ENCODE measurements around the gene RXFP2.

RXFP2 gene

DNA sequence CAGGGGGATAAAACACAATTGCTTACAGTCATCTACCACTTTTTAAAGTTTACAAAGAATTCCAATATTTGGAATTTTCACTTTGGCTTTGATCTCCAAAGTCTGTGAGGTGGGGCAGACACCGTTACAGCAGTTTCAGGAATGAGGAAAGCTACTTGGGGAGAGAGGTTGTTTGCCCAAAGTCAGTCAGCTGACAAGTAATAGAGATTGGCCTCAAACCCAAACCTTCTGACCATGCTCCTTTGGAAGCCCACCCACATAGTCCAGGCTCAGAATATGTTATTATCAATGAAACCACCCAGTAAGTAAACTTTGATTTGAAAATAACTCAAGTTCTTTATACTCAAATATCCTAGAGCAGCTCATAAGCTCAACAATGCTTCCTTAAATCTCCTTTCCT is 29.0 kb downstream of the RXFP2 start:
- no peak for DNase-seq

DNA sequence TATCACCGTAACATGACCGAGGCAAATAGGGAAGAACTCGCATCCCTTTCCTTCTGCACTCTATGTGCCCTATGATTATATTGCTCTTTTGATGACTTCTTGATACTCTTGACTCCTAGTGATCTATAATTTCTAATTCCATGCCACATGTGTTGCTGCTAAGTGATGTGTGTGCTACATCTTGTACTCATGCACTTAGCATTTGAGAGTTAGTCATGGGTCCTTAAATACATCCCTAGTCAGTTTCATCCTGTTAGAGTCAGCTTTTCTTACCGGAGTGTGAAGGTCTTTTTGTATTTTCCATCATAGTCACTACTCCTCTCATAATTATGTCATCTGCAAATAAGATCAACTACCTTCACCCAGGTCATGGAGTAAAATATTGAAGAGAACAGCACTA is 30.2 kb downstream of the RXFP2 start:
- DNase-seq: no peak

DNA sequence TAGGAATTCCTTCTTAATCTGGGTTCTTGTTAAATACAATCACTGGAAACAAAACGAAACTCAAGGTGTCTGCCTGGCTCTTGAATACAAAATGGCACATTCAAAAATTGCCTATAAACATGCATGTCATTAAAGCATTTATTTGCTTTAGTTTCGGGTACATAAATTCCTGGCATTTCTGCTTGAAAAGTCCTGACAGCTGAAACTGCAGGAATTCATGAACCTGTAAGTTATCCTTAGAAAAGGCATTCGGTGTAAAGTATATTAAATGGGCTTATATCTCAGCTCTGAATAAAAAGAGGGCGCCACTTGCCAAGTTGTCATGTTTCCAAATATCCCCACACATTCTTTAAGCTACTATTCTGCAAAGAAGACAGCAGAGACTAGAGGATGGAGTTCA is 32.9 kb downstream of the RXFP2 start:
- DNase-seq: no peak

DNA sequence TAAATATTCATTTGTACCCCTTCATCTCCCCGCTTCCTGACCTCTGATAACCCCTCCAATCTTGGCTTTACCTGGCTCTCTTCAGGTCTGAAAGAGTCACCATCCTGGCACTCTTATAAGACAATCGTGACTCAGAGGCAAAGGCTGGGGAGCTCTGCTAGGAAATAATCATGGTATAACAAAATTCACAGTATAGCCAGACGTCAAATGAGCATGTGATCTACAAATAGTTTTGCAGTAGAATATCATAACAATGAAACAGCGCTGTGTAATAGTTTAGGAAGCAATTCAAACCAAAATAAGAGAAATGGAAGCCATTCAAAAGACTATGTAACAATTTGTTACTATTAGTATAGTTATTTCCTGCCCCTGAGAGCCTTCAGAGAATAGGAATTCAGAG is 34.2 kb downstream of the RXFP2 start:
- DNase-seq: no peak

DNA sequence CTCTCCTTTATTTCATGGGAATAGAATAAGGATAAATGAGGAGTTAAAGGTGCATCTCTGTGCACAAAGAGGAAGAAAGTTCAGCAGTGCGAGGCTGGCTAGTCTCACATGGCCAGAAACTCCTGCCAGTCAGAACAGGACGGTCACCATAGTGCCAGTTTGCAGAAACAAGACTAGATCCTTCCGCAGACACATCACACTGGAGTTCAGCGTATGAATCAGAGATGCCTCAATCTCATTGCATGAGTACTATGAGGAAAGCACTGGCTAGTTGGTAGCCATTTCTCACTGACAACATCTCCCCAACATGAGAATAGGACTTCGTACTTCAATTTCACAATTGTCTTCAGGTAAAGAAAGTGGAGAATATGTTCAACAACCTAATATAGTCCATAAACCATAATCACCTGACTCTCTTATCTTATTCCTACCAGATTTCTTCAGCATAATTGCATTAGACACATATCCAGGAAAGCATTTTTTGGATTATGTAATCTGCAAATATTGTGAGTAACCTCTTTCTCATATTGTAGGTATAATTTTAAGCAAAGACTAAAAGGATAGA is 34.9 kb downstream of the RXFP2 start:
- DNase-seq: no peak

DNA sequence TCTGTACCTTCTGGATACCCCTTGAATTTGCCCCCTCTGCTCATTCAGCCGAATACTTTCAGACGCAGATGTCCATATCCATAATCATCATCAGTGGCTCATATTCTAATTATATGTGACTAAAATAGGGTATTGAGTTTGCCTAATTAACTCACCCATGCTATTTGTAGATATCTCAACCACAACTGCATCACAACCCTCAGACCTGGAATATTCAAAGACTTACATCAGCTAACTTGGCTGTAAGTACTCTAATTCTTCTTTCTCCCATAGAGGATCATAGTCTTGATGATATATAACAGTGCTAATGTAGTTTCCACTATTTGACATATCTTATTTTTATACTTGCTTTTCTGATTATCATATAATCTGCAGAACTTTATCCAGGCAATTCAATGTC is 35.8 kb downstream of the RXFP2 start:
- no peak for DNase-seq

DNA sequence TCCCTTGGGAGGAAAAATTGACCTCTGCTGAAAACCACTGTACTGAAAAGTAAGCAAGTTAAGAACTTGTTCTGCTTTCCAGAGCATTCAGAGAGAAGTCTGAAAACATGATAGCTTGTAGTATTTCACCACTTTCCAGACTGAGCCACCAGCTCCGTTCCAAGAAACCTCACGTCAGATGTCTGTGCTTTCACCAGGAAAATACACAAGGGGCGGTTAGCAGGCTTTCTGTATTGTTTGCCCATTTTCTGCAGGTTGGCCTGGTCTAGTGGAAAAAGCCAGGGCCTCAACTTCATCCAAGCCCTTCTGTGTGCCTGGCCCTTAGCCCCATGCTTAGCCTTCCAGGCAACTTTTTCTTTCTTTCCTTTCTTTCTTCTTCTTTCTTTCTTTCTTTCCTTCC is 36.4 kb downstream of the RXFP2 start:
- no peak for DNase-seq

DNA sequence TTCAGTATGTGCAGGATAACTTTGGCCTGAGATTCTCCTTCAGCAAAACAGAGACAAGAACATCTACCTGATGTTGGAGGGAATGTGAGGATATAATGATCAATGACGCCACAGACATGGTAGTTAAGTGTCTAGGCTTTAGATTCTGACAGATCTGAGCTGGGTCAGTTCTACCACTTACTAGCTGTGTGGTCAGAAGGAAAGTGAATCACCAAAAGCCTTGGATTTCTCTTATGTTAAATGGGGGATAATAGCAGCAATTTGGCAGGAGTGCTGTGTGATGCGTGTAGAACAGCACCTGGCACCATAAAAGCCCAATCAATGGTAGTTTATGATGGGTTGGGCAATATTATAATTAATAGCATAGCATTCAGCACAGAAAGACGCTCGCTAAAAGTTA is 41.7 kb downstream of the RXFP2 start:
- peak; percentile 28 for DNase-seq

DNA sequence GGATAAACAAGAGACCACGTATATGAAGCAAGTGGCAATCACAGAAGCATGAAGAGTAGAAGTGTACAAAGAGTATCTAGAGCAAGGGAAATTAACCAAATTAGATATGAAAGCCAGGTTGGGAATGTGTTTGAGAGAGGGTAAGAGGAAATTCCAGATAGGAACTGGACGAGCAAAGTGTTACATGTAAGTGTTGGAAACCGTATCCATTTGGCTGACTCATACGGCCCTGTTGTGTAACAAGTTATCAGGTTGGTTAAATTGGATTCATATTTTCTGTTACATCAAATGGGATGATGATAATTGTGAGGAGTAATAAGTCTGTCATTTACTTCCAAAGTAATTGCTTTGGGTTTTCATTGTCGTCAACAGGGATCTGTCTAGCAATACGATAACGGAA is 46.7 kb downstream of the RXFP2 start:
- DNase-seq: no peak

DNA sequence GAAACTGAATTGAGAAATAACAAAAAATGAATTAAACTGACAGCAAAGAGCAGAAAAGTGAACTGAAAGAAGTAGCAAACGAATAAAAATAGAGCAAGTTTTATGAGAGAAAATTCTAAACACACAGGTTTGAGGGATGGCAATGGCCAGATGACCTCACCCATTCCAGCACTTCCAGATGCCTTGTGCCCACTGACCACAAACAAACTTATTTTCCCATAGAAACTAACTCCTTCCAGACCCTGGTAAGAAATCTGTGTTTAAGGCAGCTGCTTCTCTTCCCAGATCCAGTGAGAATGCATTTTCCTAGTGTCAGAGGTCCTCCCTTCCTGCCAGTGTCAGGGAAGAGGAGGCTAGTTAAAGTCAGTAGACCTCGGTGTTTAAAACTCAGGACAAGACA is 51.7 kb downstream of the RXFP2 start:
- DNase-seq: no peak

DNA sequence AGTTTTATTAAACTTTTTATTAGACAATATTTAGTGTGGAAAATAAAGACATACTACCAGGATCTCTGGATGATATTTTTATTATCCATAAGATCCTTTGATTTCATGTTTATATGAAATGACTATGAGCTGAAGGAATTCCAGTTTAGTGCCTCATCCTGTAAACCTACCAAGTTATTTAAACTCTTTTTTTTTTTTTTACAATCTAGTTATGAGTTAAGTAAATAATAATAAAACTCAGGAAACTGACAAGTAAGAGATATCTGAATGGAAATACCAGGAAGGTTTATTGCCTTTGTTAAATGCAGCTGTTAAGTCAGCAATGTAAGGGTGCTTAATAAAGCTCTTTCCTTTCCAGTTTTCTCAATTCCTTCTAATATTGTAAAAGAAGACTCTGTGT is 53.9 kb downstream of the RXFP2 start:
- DNase-seq: no peak

DNA sequence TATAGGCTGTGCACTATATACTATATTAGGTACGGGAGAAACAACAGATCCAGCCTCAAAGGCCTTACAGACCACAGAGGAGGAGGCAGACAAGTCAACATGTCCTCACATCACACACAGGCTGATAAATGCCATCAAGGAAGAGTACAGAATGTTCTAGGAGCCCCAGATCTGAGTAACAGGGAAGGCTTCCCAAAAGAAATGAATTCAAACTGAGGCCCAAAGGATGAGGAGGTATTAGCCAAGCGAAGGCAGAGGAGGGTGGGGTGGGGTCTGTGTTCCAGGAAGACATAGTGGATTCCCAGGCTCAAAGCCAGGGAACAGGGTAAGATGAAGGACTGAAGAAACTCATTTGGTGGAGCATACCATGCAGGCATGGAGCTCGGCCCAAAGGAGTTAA is 55.1 kb downstream of the RXFP2 start:
- no peak for DNase-seq

DNA sequence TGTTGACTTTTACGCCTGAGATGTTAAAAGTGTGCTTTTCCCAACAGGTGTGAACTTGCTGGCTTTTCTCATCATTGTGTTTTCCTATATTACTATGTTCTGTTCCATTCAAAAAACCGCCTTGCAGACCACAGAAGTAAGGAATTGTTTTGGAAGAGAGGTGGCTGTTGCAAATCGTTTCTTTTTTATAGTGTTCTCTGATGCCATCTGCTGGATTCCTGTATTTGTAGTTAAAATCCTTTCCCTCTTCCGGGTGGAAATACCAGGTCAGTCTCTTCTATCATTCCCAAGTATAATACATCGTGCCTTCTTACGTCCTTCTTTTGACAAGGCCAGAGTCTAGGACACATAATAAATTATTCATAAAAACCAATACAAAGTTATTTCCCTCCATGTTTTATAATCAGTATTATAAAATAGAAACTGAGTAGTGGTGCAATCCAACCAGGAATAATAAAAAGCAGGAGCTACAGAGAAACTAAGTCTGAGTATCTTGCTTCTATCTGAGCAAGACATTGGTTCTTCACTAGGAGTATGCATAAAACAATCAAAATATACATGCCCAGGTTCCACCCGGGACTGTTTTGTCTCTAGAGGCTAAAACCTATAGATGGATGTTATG is 57.9 kb downstream of the RXFP2 start:
- DNase-seq: peak; percentile 34

DNA sequence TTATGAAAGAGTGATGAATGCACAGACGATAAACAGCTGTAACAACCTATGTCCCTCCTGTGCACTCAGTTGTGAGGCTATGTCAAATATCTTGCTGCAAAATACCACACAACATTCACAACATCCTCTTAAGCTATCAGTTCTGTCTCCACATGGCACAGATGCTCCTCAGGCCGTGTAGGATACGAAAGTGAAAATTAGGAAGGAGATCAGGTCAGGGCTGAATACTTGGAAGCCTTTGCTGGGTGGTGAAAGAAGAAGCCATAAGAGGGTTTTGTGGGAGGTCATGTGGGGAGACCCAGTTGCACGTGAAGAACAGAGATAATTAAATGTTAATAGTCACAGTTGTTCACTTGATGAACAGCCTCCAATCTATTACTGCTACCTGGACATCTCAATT is 58.9 kb downstream of the RXFP2 start:
- no peak for DNase-seq

DNA sequence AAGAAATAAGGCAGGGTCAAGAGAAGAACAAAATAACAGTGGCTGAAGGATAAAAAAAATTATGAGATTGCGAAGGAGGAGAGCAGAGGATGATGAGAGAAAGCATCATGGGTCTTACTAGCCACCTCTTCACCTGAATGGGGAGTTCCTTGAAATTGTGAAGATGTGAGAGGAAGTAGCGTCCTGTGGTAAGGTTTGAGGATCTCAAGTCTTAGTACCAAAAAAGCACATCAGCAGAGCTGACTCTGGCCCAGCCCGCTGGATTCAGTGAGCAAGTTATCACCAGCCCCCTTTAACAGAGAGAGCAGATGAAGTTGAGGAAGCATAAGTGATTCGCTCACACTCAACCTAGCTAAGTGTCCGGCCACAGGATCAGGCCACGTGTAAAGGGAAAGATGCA is 61.8 kb downstream of the RXFP2 start:
- DNase-seq: no peak

DNA sequence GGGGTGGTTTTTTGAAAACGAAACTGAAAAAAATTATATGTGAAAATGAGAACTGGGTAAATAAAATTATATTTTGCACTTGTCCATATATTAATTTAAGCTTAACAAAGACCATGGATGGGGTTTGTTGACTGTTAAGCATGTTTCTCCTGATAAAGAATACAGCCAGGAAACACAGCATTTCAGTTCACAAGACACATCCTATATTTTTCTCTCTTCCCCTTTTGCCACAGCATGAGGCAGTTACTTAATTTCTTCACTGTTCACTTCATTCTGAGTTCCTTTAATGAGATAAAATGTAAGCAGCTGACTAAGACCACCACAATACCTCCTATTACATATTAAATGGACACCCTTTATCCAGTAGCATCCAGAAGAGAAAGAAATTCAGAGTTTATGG is 64.0 kb downstream of the RXFP2 start:
- DNase-seq: no peak

DNA sequence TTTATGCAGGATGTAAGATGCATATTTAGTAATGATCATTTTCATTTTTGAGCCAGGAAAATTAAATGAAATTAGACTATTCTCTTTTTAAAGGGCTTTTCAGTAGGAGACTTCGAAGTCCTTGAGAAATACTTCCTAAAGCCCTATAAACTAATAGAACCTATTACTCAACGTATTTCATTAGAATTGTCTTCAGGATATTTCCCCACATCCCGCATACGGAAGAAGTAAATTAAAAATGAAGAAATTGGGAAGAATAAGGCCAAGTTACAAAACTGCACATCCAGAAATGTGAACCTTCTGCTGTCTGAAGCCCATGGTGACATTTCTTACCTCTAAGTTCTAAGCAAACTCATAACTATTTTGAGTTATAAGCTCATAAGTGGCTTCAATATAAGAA is 66.5 kb downstream of the RXFP2 start:
- no peak for DNase-seq

DNA sequence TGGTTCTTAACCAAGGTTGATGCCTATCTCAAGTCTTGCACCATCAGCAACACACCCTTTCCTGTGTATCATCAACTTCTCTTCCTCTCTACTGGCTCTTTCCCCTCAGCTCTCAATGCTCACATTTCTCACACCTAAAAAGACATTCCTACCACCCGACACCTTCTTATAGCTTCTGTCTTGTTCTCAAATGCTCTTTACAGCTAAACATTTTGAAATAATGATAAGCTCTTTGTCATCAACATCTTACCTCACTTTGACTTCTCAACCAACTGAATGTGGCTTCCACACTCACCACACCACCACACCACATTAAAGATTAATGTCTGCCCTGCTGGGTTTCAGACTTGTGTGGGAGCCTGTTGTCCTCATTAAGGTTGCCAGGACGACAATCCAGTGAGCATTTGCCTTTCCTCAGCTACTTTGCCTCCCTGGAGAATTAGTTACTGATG is 67.8 kb downstream of the RXFP2 start:
- peak; percentile 33 for DNase-seq

DNA sequence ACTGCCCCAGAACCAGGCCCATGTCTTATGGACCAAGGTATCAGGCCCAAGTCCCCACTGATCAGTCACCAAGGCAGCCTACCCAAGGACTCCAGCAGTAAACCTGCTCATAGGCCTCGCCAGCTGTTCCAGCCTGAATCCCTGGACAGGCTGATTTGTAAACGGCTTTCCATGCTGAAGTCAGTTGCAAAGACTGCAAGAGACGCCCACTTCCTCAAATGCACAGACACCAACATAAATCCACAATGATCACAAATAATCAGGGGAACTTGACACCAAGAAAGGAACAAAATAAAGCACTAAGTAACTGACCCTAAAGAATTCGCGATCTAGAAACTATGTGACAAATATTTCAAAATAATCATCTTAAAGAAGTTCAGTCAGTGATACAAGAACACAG is 75.2 kb downstream of the RXFP2 start:
- DNase-seq: no peak

DNA sequence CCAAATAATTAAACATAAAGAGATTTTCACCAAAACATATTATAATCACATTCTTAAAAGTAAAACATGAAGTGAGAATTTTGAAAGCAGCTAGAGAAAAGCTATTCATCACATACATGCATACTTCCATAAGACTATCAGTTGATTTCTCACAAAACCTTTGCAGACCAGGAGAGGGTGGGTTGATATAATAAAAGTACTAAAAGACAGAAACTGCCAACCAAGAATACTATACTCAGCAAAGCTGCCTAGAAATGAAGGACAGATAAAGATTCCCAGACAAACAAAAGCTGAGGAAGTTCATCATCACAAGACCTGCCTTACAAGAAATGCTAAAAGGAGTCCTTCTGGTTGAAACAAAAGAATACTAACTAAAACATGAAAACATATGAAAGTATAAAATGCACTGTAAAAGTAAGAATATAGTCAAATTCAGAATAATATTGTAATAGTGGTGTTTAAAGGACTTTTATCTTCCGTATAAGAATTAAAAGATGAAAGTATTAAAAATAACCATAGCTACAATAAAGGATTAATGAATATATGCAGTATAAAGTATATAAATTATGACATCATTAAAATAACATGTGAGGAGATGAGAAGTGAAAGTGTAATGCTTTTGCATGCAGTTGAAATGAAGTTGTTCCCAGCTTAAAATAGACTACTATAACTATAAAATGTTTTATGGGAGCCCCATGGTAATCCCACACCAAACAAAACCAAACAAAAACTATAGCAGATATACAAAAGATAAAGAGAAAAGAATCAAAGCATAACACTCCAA is 76.2 kb downstream of the RXFP2 start:
- no peak for DNase-seq

DNA sequence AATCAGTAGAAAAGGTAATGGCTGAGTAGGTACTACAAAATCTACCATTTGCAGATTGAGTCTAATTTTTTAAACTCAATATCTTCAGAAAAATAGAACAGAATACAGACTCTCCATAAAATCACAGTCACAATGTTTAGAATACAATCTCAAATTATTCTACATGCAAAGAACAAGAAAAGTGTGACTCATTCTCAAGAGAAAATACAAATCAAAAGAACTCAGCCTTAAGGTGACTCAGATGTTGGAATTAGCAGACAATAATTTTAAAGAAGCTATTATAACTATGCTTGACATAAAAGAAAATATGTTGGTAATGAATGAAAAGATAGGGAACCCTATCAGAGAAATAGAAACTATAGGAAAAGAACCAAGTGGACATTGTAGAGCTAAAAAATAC is 78.9 kb downstream of the RXFP2 start:
- no peak for DNase-seq

DNA sequence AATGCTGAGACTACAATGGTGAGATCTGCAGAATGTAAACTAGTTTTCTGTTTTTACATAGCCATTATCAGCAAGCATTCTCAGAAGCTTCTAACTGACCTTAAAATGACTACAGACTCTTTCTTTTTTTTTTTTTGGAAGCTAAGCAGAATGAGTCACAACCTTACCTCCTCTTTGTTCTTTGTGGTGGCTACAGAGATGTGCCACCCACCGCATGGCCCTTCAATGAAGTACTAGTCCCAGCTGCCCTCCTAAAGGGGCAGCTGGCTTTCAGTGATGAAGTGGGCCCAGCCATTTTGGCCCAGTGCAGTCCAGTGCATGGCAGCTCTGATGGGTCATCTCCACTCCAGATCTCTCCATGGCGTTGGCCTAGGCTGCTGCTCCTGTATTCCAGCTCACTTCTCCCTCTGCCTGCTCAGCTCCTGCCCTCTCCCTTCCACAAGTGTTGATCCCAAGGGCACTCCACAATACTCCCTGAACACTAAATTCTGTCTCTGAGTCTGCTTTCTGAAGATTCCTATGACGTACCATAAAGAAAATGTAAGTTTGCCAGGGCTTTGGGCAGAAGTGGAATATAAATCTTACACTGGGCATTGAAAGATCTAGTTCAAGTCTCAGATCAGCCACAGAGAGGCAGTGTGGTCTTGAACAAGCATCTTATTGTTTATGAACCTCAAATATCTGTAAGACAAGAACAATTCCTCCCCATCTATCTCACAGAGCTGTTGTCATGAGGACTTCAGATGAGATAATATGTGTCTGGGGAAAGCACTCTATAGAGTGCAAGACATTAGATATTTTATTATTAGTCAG is 85.6 kb downstream of the RXFP2 start:
- peak; percentile 55 for DNase-seq

DNA sequence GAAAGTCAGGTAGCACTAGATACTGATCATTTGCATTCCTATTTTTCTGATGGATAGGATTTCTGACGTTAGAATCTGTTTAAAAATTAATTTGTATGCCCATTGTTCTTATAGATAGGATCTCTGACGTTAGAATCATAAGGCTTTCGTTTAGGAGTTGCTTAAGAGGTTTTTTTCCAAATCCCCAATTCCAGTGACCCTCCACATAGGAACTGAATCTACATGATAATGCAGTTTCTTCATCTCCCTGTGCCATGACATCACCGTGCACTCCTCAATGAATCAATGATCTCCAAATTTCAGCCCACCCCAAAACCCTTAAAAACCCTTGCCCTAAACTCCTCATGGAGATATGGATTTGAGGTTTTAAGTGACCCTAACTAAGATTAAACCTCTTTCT is 87.2 kb downstream of the RXFP2 start:
- DNase-seq: no peak

DNA sequence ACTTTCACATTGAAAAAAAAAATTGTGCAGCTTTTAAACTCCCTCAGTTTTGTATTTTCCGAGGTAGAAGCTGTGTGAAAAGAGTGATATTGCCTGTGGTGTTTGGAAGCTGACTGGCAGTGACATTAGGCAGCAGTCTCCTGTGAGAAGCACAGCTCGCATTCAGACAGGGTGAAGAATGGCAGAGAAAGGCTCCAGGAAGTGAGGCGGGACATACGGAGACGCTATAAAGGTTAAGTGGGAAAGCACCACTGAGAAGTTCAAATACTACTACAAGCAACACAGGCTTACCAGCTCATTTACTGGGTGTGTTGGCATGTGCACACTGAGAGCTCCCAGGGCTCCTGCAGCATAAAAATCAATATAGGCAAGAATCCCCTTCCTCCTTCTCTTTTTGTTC is 88.4 kb downstream of the RXFP2 start:
- DNase-seq: peak; percentile 65

Measured in NCI-H69 (cell line).